Mucosa of descending colon (tissue), 3 donors: ENCODE results near the gene NAGA. TPM values are rescaled to one million over a fixed set of nuclear protein-coding genes. Genes with fewer than 3 reads are reported as not detected.
"Not testable (repeated sequence)": the region's sequence is repeated elsewhere in the genome, so short reads cannot be mapped to it uniquely, and the experiment has no call there.

Source experiments
- ATAC-seq: fragments of 200-7000 bp; cut with Tn5 transposase; one replicate; pipeline ENCODE4 v1.9.1; 2020; ENCODE audit warnings: mild to moderate bottlenecking, moderate library complexity
- DNase-seq, 3 donors: peaks; one replicate each; pipeline ENCODE4 v3.0.0-alpha.2; 2020
- H3K36me3 ChIP-seq: fragments of 200-600 bp; one replicate; pipeline ENCODE4 v1.8.0; 2021; ENCODE audit warnings: low read depth, mild to moderate bottlenecking
- H3K4me1 ChIP-seq: fragments of 200-600 bp; one replicate; pipeline ENCODE4 v1.8.0; 2021; ENCODE audit warnings: low read depth, mild to moderate bottlenecking
- H3K4me3 ChIP-seq: fragments of 200-600 bp; one replicate; pipeline ENCODE4 v1.8.0; 2021; ENCODE audit warnings: mild to moderate bottlenecking
- H3K9me3 ChIP-seq: fragments of 200-600 bp; one replicate; pipeline ENCODE4 v1.8.0; 2021; ENCODE audit warnings: mild to moderate bottlenecking
- intact Hi-C, 2 donors: fragments of 100-400 bp; cut with DNase I in 1 of 2; cut with micrococcal nuclease in 1 of 2; formaldehyde crosslinking; loops; one replicate each; pipeline versions ENCODE4 v1.11.0 to v1.11.1; 2022; cut with DNase I, micrococcal nuclease
- total RNA-seq, 3 donors: library from RNA; stranded (reverse); fragmentation: NEBNext Ultra II Directional in 2 of 3; extraction: Animal tissue kit (Norgen Biotek cat#: 25700) in 2 of 3; gene quantifications; one replicate each; pipeline versions ENCODE4 v1.2.1 to v1.2.4, GENCODE V29; 2021 to 2023
- TF ChIP-seq, protein P1 (sequence below): fragments of 200-600 bp; IDR thresholded peaks from one replicate; pipeline ENCODE4 v1.8.0; 2022; ENCODE audit warnings: antibody characterized with exemption, mild to moderate bottlenecking
- donor health status: DM: no; HTN: no; CAD: no; lungs with moderate emphysema.
- donor health status: DM: no; HTN: no; CAD: no.
- donor health status: DM: no; HTN: yes; CAD: no.

NAGA gene
- total RNA-seq, 3 donors from 2014 or later, result 24.3 to 35.8 (median 35.4) TPM

DNA sequence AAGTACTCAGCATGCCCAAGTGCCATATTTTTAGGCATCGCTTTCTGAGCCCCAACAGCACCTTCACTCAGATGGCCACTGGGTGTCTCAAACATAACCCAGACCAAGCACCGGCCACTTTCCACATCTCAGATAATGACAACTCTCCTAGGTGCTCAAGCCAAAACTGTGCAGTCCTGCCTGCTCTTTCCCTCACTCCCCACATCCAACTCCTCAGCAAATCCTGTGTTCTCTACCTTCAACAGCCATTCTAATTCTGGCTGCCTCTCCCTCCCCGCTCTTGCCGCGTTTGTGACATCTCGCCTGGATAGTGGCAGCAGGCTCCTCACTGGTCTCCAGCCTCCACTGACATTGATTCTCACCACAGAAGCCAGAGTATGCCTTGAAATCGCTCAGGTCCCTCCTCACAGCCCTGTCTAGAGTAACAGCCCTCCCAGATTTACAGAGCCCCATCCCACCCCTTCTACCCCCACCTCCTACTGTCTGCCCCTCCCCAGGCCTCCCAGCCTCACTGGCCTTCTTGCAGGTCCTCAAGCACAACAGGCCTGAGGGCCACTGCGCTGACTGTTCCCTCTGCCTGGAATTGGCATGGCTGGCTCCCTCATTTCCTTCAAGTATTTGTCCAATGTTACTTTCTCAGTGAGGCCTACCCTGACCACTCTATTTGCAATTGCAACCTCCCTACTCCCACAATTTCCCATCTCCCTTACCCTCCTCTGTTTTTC lies 2.2 kb upstream of the NAGA start:
- H3K4me1 ChIP-seq, result peaks cover 23% of the 10 kb centered on the region
- no peaks in the 10 kb centered on the region for H3K9me3 ChIP-seq
- TF ChIP-seq, protein P1, sequence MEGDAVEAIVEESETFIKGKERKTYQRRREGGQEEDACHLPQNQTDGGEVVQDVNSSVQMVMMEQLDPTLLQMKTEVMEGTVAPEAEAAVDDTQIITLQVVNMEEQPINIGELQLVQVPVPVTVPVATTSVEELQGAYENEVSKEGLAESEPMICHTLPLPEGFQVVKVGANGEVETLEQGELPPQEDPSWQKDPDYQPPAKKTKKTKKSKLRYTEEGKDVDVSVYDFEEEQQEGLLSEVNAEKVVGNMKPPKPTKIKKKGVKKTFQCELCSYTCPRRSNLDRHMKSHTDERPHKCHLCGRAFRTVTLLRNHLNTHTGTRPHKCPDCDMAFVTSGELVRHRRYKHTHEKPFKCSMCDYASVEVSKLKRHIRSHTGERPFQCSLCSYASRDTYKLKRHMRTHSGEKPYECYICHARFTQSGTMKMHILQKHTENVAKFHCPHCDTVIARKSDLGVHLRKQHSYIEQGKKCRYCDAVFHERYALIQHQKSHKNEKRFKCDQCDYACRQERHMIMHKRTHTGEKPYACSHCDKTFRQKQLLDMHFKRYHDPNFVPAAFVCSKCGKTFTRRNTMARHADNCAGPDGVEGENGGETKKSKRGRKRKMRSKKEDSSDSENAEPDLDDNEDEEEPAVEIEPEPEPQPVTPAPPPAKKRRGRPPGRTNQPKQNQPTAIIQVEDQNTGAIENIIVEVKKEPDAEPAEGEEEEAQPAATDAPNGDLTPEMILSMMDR, result no peak

DNA sequence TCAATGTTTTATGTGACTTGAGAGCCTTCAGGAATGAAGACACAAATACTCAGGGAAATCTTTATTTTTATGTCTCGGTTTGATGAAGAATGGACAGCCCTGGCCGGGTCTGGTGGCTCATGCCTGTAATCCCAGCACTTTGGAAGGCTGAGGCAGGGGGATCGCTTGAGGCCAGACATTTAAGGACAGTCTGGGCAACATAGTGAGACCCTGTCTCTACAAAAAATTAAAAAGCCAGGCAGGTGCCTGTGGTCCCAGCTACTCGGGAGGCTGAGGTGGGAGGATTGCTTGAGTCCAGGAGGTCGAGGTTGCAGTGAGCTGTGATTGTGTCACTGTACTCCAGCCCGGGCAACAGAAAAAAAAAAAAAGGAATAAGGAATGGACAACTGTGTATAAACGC lies 896 bp upstream of the NAGA start:
- H3K36me3 ChIP-seq, ATAC-seq, H3K4me3 ChIP-seq, DNase-seq, H3K9me3 ChIP-seq, intact Hi-C loops: not testable (repeated sequence)
- peaks cover 23% of the 10 kb centered on the region for H3K4me1 ChIP-seq

More for the DNA sequence above, 2.2 kb upstream of the NAGA start:
- ATAC-seq (no peak), DNase-seq (no peak)
- intact Hi-C loops, result no loop called here
- H3K4me3 ChIP-seq, result no peak overlapping the region
- H3K36me3 ChIP-seq, result peaks cover 3% of the 10 kb centered on the region

DNA sequence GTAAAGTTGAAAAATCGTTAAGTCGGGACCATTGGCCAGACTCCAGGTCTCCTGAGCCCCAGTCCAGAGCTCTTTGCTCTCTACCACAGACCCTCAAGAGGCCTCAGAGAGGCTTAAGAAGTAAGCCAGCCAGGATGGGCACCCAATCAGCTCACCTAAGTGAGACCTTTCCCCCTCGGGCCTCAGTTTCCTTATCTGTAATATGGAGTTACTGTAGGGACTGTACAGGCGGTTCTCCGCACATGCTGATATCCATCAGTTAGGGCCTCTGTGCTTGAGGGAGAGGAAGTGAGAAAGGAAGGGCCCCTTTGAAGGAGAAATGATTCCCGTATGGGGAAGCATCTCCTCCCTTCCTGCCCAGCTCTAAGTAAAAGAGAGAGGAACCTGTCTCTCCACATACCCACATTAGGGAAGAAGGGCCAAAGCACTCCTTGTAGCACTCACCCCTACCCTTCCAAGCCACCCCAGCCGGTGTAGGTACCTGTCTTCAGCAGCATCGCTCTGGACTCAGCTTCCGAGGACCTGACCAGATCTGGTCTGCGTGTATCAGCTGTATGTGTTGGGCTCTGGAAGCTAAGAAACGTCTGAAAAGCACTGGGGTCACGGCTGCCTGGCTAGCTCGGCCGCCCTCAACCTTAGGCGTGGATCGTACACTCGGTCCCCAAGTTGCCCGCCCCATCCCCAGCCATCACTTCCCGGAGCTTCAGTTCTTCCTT lies 653 bp downstream of the NAGA start:
- TF ChIP-seq, protein P1, result no peak
- intact Hi-C loops, result no loop called here
- peak overlapping the region; percentile 17 for H3K4me3 ChIP-seq
- H3K4me1 ChIP-seq, result peaks cover 24% of the 10 kb centered on the region
- DNase-seq (no peak), ATAC-seq (no peak)
- peaks cover 3% of the 10 kb centered on the region for H3K36me3 ChIP-seq
- H3K9me3 ChIP-seq, result no peaks in the 10 kb centered on the region

DNA sequence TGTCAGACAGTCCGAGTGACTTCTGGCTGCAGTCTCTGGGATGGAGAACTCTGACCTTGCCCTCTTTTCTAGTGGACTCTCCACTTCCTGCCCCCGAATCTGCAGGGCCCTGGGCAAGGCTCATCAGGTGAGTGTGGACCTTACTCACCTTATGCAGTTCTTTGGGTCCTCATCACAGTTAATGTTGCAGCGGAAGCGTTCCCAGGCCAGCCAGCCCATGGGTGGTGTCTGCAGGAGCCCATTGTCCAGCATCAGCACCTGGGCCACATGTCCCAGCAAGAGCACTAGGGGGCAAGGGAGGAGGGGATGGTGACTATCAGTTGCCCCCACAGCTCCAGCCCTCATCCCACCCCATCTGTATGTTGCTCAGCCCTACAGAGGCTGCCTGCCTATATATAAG lies 2.3 kb downstream of the NAGA start:
- Histone ChIP-seq H3K36me3 (peaks cover 3% of the 10 kb centered on the region), H3K9me3 (no peaks in the 10 kb centered on the region), H3K4me1 (peaks cover 21% of the 10 kb centered on the region), H3K4me3 (no peak overlapping the region)
- TF ChIP-seq, protein P1, result no peak
- no peak for ATAC-seq
- DNase-seq, result peak in 1 of 3 donors; percentile 12
- intact Hi-C loops, result no loop called here

DNA sequence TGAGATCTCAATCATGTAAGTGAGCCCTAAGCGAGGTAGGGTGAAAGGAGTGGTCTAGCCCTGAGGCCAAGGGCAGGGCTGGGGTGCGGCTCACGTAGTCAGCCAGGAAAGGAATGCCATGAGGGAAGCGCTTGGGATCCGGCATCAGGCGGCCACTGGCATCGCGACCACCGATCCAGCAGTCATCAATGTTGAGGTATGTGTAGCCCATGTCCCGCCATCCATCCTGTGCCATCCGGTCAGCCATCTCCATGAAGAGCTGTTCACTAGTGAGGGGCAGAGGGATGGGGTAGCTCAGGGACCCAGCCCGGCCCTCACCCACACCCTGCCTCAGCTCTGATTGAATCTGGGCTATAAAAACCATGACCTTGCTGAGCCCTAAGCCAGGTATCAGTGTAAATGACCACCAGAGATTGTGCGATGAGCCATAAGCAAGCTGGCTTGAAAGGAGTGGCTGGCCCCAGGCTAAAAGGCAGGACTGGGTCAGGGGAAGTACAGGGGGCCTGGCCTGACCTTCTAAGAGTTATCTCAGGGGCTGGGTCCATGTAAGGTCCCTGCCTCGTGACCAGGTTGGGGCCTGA lies 2.9 kb downstream of the NAGA start:
- Histone ChIP-seq H3K4me3 (no peak overlapping the region), H3K4me1 (peaks cover 21% of the 10 kb centered on the region), H3K9me3 (no peaks in the 10 kb centered on the region), H3K36me3 (peaks cover 3% of the 10 kb centered on the region)
- DNase-seq (peak in 1 of 3 donors; percentile 22), ATAC-seq (no peak)
- intact Hi-C loops, result no loop called here
- TF ChIP-seq, protein P1, result no peak

DNA sequence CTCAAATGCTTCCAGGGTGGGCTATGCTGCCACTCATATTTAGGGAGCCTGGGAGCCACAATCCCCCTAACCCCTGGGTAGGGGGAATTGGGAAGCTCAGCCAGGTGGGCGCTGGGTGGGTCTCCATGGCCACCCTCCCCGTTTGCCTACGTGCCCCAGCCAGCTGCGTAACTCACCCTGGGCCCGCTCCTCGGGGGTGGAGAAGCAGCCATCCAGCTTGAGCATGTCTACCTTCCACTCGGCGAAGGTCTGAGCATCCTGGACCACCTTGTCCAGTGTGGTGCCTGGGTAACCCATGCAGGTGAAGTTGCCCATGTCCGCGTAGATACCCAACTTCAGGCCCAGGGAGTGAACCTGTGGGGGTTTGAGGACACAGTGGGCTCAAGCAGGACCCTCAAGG lies 3.7 kb downstream of the NAGA start:
- Histone ChIP-seq H3K36me3 (peaks cover 3% of the 10 kb centered on the region), H3K9me3 (no peaks in the 10 kb centered on the region), H3K4me1 (peaks cover 21% of the 10 kb centered on the region), H3K4me3 (no peak overlapping the region)
- ATAC-seq (no peak), DNase-seq (peak in 1 of 3 donors; percentile 21)
- intact Hi-C loops, result no loop called here
- TF ChIP-seq, protein P1, result no peak
